ENCODE data around the gene CNPY1. TPM values are rescaled to one million over a fixed set of nuclear protein-coding genes. Genes with fewer than 3 reads are reported as not detected.

The CNPY1 gene
- total and polyA plus RNA-seq, 9 donors = 0.05 TPM; not detected in 8

- no peaks in the 10 kb centered on the region for H3K27me3 ChIP-seq
- no peaks in the 10 kb centered on the region for H3K9me3 ChIP-seq
- no peak overlapping the region for H3K27ac ChIP-seq
- WGBS, 3 donors = 81 to 85% (median 82%) methylated on average over 11 of the region's 11 CpGs
- intact Hi-C loops (cut with DNase I) = no loop called here
- H3K4me3 ChIP-seq = no peak overlapping the region
- no peak for DNase-seq
- no peaks in the 10 kb centered on the region for H3K4me1 ChIP-seq (ENCODE audit: insufficient read depth)
- H3K36me3 ChIP-seq = no peaks in the 10 kb centered on the region
- TF ChIP-seq EP300 (IDR thresholded peaks at IDR 0.05) (no peak), CTCF (IDR thresholded peaks at IDR 0.05) (no peak)
These were observed 23.3 kb upstream of the CNPY1 start for GRCh38 chr7:155569681-155570080.

- H3K27me3 ChIP-seq = no peaks in the 10 kb centered on the region
- H3K4me1 ChIP-seq (ENCODE audit: insufficient read depth) = no peaks in the 10 kb centered on the region
- intact Hi-C loops (cut with DNase I) = no loop called here
- DNase-seq = no peak
- no peak overlapping the region for H3K4me3 ChIP-seq
- 82 to 83% (median 83%) methylated on average over 10 of the region's 10 CpGs for WGBS, 3 donors
- TF ChIP-seq CTCF (IDR thresholded peaks at IDR 0.05) (no peak), EP300 (IDR thresholded peaks at IDR 0.05) (no peak), POLR2A (IDR thresholded peaks at IDR 0.05) (no peak)
- no peaks in the 10 kb centered on the region for H3K9me3 ChIP-seq
- H3K36me3 ChIP-seq = no peaks in the 10 kb centered on the region
- no peak overlapping the region for H3K27ac ChIP-seq
These were observed 22.6 kb upstream of the CNPY1 start for GRCh38 chr7:155568842-155569494.

GRCh38 chr7:155568333-155568660, 21.9 kb upstream of the CNPY1 start:
- Histone ChIP-seq H3K27ac (no peak overlapping the region), H3K9me3 (no peaks in the 10 kb centered on the region), H3K36me3 (no peaks in the 10 kb centered on the region), H3K27me3 (no peaks in the 10 kb centered on the region), H3K4me1 (ENCODE audit: insufficient read depth) (no peaks in the 10 kb centered on the region), H3K4me3 (no peak overlapping the region)
- 53 to 61% (median 56%) methylated on average over 5 of the region's 5 CpGs for WGBS, 3 donors
- DNase-seq = no peak
- no peak for TF ChIP-seq EP300 (IDR thresholded peaks at IDR 0.05)
- TF ChIP-seq POLR2A (IDR thresholded peaks at IDR 0.05) = no peak
- no peak for TF ChIP-seq CTCF (IDR thresholded peaks at IDR 0.05)
- intact Hi-C loops (cut with DNase I) = no loop called here

GRCh38 chr7:155567646-155568332, 21.4 kb upstream of the CNPY1 start:
- TF ChIP-seq EP300 (IDR thresholded peaks at IDR 0.05) (no peak), CTCF (IDR thresholded peaks at IDR 0.05) (no peak), POLR2A (IDR thresholded peaks at IDR 0.05) (no peak)
- no peak for DNase-seq

More at GRCh38 chr7:155567646-155568332, 21.4 kb upstream of the CNPY1 start:
- Histone ChIP-seq H3K4me1 (ENCODE audit: insufficient read depth) (no peaks in the 10 kb centered on the region), H3K27ac (no peak overlapping the region), H3K36me3 (no peaks in the 10 kb centered on the region), H3K9me3 (no peaks in the 10 kb centered on the region), H3K27me3 (no peaks in the 10 kb centered on the region), H3K4me3 (no peak overlapping the region)
- intact Hi-C loops (cut with DNase I) = no loop called here
- WGBS, 3 donors = 69 to 75% (median 75%) methylated on average over 18 of the region's 18 CpGs
